Fibroblast of lung (primary cell): ENCODE results near the gene PANX2. TPM values are rescaled to one million over a fixed set of nuclear protein-coding genes. Genes with fewer than 3 reads are reported as not detected.

ENCODE experiments used
- DNase-seq, 2 donors: peaks; one replicate each; pipeline versions ENCODE4 v3.0.0 to v3.0.0-alpha.2; 2010; ENCODE audit warnings: low read depth in 2 of 2
- H2AFZ ChIP-seq: 2 replicates; pipeline ENCODE4 v1.5.1; 2012; ENCODE audit warnings: low read length, control low read depth, inconsistent platforms
- H3K27ac ChIP-seq: 2 replicates; pipeline ENCODE4 v1.5.1; 2011; ENCODE audit warnings: low read length, control low read depth; ENCODE audit not compliant: insufficient read depth
- H3K27me3 ChIP-seq: 2 replicates; pipeline ENCODE4 v1.5.1; 2011; ENCODE audit warnings: mild to moderate bottlenecking, low read length; ENCODE audit not compliant: control insufficient read depth, insufficient read depth
- H3K36me3 ChIP-seq: 2 replicates; pipeline ENCODE4 v1.5.1; 2011; ENCODE audit warnings: low read length; ENCODE audit not compliant: control insufficient read depth, insufficient read depth
- H3K4me1 ChIP-seq: 2 replicates; pipeline ENCODE4 v1.5.1; 2011; ENCODE audit warnings: low read length; ENCODE audit not compliant: control insufficient read depth, insufficient read depth; ENCODE audit errors: extremely low read depth
- H3K4me2 ChIP-seq: 2 replicates; pipeline ENCODE4 v1.5.1; 2011; ENCODE audit warnings: low read length, control low read depth; ENCODE audit not compliant: insufficient read depth; ENCODE audit errors: extremely low read depth
- H3K4me3 ChIP-seq, 4 experiments: fragments of 200-600 bp in 1 of 4; sonication (generic) in 1 of 4; replicated peaks in 1 of 4; 2 replicates each; pipeline ENCODE4 v1.5.1; 2011 to 2016; ENCODE audit warnings: low read length in 4 of 4, low read depth in 3 of 4, mild to moderate bottlenecking in 3 of 4, control low read depth in 2 of 4, inconsistent platforms in 1 of 4, mixed read lengths in 1 of 4; ENCODE audit not compliant: insufficient read depth in 1 of 4; ENCODE audit errors: control extremely low read depth in 1 of 4
- H3K79me2 ChIP-seq: 2 replicates; pipeline ENCODE4 v1.5.1; 2012; ENCODE audit warnings: mild to moderate bottlenecking, low read length, inconsistent platforms; ENCODE audit not compliant: control insufficient read depth, insufficient read depth
- H3K9ac ChIP-seq: 2 replicates; pipeline ENCODE4 v1.5.1; 2011; ENCODE audit warnings: mild to moderate bottlenecking, low read length, control low read depth; ENCODE audit not compliant: insufficient read depth
- H3K9me3 ChIP-seq: 2 replicates; pipeline ENCODE4 v1.5.1; 2012; ENCODE audit warnings: low read depth, low read length; ENCODE audit not compliant: control insufficient read depth, insufficient read depth
- H4K20me1 ChIP-seq: 2 replicates; pipeline ENCODE4 v1.5.1; 2011; ENCODE audit warnings: low read length; ENCODE audit not compliant: control insufficient read depth, insufficient read depth; ENCODE audit errors: extremely low read depth
- CTCF ChIP-seq, 2 donors: IDR thresholded peaks in 1 of 2; conservative IDR thresholded peaks in 1 of 2; 1 replicate in 1 of 2; 2 replicates in 1 of 2; pipeline ENCODE4 v1.5.1; 2011 to 2012; ENCODE audit warnings: low read length in 2 of 2, control low read depth in 1 of 2, inconsistent platforms in 1 of 2, low read depth in 1 of 2, mild to moderate bottlenecking in 1 of 2
- EZH2 ChIP-seq: IDR thresholded peaks from 2 replicates; pipeline ENCODE4 v1.5.1; 2012; ENCODE audit warnings: low read length, control low read depth, mild to moderate bottlenecking; ENCODE audit errors: missing control alignments
- polyA plus RNA-seq, 2 donors: library from polyadenylated mRNA; depleted of rRNA in 1 of 2; stranded (reverse) in 1 of 2; unstranded in 1 of 2; fragments of >200 nt; gene quantifications; 2 replicates each; pipeline ENCODE4 v1.2.1, GENCODE V29; 2011 to 2012; ENCODE audit warnings: missing spikeins in 1 of 2
- total RNA-seq: library from RNA; depleted of rRNA; stranded (reverse); fragments of >200 nt; gene quantifications from 2 replicates; pipeline ENCODE4 v1.2.1, GENCODE V29; 2014

Gene PANX2
- total and polyA plus RNA-seq, 2 donors (not counting 1 experiment from before 2014, with no cell fraction given) = 0.17 to 0.45 TPM

GRCh38 chr22:50225200-50225969 is 54.9 kb downstream of the PANX2 start:
- no peaks in the 10 kb centered on the region for H3K9me3 ChIP-seq
- no peak overlapping the region for H2AFZ ChIP-seq
- H4K20me1 ChIP-seq = no peaks in the 10 kb centered on the region
- H3K27me3 ChIP-seq = no peaks in the 10 kb centered on the region
- no peak overlapping the region for H3K4me2 ChIP-seq
- no peak overlapping the region for H3K27ac ChIP-seq
- DNase-seq = no peak
- no peak for TF ChIP-seq CTCF (conservative IDR thresholded peaks at IDR 0.05 in 1 of 2, IDR thresholded peaks at IDR 0.05 in 1 of 2; ENCODE audit: low read depth in 1 of 2, low read length in 2 of 2)
- no peak for TF ChIP-seq EZH2
- no peaks in the 10 kb centered on the region for H3K4me1 ChIP-seq
- peaks cover 37% of the 10 kb centered on the region for H3K36me3 ChIP-seq
- H3K4me3 ChIP-seq = no peak overlapping the region
- H3K79me2 ChIP-seq = no peaks in the 10 kb centered on the region
- no peak overlapping the region for H3K9ac ChIP-seq

- Histone ChIP-seq H3K79me2 (no peaks in the 10 kb centered on the region), H3K27me3 (no peaks in the 10 kb centered on the region), H3K4me3 (no peak overlapping the region), H3K9ac (no peak overlapping the region), H2AFZ (no peak overlapping the region), H4K20me1 (no peaks in the 10 kb centered on the region), H3K27ac (no peak overlapping the region), H3K4me1 (no peaks in the 10 kb centered on the region), H3K4me2 (no peak overlapping the region), H3K9me3 (no peaks in the 10 kb centered on the region), H3K36me3 (peaks cover 31% of the 10 kb centered on the region)
- no peak for DNase-seq
- no peak for TF ChIP-seq CTCF (conservative IDR thresholded peaks at IDR 0.05 in 1 of 2, IDR thresholded peaks at IDR 0.05 in 1 of 2; ENCODE audit: low read depth in 1 of 2, low read length in 2 of 2)
- no peak for TF ChIP-seq EZH2
These were observed 55.7 kb downstream of the PANX2 start for GRCh38 chr22:50226063-50226874.

GRCh38 chr22:50226875-50227165 is 56.3 kb downstream of the PANX2 start:
- TF ChIP-seq CTCF (conservative IDR thresholded peaks at IDR 0.05 in 1 of 2, IDR thresholded peaks at IDR 0.05 in 1 of 2; ENCODE audit: low read depth in 1 of 2, low read length in 2 of 2) (no peak), EZH2 (no peak)
- peaks cover 28% of the 10 kb centered on the region for H3K36me3 ChIP-seq

More at GRCh38 chr22:50226875-50227165, 56.3 kb downstream of the PANX2 start:
- Histone ChIP-seq H4K20me1 (no peaks in the 10 kb centered on the region), H3K9ac (no peak overlapping the region), H3K27me3 (no peaks in the 10 kb centered on the region), H3K79me2 (no peaks in the 10 kb centered on the region), H3K4me2 (no peak overlapping the region), H3K4me1 (no peaks in the 10 kb centered on the region), H3K9me3 (no peaks in the 10 kb centered on the region), H3K4me3 (no peak overlapping the region), H3K27ac (no peak overlapping the region), H2AFZ (no peak overlapping the region)
- DNase-seq = no peak
